ENCODE results near the gene TRDMT1. TPM values are rescaled to one million over a fixed set of nuclear protein-coding genes. Genes with fewer than 3 reads are reported as not detected.

Gene TRDMT1
- total RNA-seq, 1 donor from 2014 or later, result 14.3 TPM

DNA sequence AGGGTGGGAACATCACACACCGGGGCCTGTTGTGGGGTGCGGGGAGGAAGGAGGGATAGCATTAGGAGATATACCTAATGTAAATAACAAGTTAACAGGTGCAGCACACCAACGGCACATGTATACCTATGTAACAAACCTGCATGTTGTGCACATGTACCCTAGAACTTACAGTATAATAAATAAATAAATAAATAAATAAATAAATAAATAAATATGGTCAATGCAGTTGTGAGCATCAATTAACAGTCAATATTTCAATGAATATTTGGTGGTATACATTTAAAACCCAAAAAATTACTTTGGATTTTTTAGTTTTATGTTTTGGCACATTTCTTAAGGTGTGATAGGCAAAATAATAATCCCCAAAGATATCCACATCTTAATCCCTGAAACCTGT lies 15.6 kb downstream of the TRDMT1 start:
- no peaks in the 10 kb centered on the region for H3K9me3 Mint-ChIP-seq (ENCODE audit: low read depth)
- H3K27ac Mint-ChIP-seq, result no peak overlapping the region
- TF ChIP-seq, protein P1, sequence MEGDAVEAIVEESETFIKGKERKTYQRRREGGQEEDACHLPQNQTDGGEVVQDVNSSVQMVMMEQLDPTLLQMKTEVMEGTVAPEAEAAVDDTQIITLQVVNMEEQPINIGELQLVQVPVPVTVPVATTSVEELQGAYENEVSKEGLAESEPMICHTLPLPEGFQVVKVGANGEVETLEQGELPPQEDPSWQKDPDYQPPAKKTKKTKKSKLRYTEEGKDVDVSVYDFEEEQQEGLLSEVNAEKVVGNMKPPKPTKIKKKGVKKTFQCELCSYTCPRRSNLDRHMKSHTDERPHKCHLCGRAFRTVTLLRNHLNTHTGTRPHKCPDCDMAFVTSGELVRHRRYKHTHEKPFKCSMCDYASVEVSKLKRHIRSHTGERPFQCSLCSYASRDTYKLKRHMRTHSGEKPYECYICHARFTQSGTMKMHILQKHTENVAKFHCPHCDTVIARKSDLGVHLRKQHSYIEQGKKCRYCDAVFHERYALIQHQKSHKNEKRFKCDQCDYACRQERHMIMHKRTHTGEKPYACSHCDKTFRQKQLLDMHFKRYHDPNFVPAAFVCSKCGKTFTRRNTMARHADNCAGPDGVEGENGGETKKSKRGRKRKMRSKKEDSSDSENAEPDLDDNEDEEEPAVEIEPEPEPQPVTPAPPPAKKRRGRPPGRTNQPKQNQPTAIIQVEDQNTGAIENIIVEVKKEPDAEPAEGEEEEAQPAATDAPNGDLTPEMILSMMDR (IDR thresholded peaks at IDR 0.05; ENCODE audit: unreplicated experiment), result no peak
- no peaks in the 10 kb centered on the region for H3K27me3 Mint-ChIP-seq
- no peak for DNase-seq (ENCODE audit: low spot score, unreplicated experiment)
- no peaks in the 10 kb centered on the region for H3K36me3 Mint-ChIP-seq (ENCODE audit: insufficient read depth)
- no peak overlapping the region for H3K4me3 Mint-ChIP-seq (ENCODE audit: low read depth)
- H3K4me1 Mint-ChIP-seq (ENCODE audit: low read depth), result peaks cover 3% of the 10 kb centered on the region

DNA sequence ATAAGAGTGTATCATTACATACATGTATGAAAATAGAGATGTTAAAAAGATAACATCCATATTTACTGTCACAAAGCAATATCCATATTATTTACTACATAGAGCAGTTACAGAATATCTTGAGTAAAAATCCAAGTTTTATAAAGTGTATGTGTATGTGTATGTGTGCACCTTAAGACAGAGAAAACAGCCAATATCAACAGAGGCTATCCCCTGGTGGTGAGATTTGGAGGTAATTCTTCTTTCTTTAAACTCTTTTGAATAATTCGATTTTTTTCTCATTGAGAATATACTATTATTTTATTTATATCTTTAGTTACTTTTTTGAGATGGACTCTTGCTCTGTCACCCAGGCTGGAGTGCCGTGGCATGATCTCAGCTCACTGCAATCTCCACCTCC lies 18.4 kb downstream of the TRDMT1 start:
- H3K27me3 Mint-ChIP-seq, result no peaks in the 10 kb centered on the region
- no peak for DNase-seq (ENCODE audit: low spot score, unreplicated experiment)
- TF ChIP-seq, protein P1 (IDR thresholded peaks at IDR 0.05; ENCODE audit: unreplicated experiment), result peak; percentile 26
- H3K9me3 Mint-ChIP-seq (ENCODE audit: low read depth), result no peaks in the 10 kb centered on the region
- no peaks in the 10 kb centered on the region for H3K36me3 Mint-ChIP-seq (ENCODE audit: insufficient read depth)
- peaks cover 3% of the 10 kb centered on the region for H3K4me1 Mint-ChIP-seq (ENCODE audit: low read depth)
- no peak overlapping the region for H3K4me3 Mint-ChIP-seq (ENCODE audit: low read depth)
- no peak overlapping the region for H3K27ac Mint-ChIP-seq

DNA sequence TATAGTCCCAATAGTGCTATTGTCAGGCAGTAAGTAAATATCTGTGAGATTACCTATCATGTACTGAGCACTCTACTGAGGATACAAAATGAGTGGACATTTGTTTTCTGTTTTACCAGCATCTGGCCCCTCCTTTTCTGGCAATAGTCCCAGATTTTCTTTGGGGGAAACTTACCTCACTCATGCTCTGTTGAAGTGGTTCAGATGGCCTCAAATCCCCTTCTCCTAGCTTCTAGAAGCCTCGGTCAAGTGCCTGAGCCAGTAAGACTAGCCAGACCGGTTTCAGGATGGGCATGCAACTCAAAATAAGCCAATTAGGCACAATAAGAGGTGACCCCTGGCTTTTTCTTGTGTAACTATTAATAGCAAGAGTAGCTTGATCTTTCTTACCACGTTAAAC lies 19.7 kb downstream of the TRDMT1 start:
- Mint-ChIP-seq H3K4me3 (ENCODE audit: low read depth) (no peak overlapping the region), H3K9me3 (ENCODE audit: low read depth) (no peaks in the 10 kb centered on the region), H3K27me3 (no peaks in the 10 kb centered on the region), H3K4me1 (ENCODE audit: low read depth) (peaks cover 3% of the 10 kb centered on the region), H3K36me3 (ENCODE audit: insufficient read depth) (no peaks in the 10 kb centered on the region), H3K27ac (peak overlapping the region; percentile 2)
- TF ChIP-seq, protein P1 (IDR thresholded peaks at IDR 0.05; ENCODE audit: unreplicated experiment), result no peak
- no peak for DNase-seq (ENCODE audit: low spot score, unreplicated experiment)

DNA sequence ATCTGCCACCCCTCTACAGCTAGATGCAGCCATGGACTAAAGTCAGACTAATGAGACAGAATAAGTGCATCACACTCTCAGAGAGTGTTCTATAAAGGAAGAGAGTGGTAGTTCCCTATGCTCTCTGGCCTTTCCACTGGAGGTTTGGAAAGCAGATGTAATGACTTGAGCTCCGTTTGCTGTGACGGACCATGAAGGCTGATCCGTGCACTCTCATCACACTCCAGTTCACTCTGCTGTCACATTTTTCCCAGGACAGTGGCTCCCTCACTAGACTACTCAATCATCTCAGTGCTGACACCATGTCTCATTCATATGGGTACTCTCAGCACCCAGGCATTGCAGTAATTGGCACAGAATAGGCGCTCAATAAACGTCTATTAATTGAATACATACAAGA lies 20.4 kb downstream of the TRDMT1 start:
- Mint-ChIP-seq H3K27ac (no peak overlapping the region), H3K27me3 (no peaks in the 10 kb centered on the region), H3K36me3 (ENCODE audit: insufficient read depth) (no peaks in the 10 kb centered on the region), H3K9me3 (ENCODE audit: low read depth) (no peaks in the 10 kb centered on the region), H3K4me3 (ENCODE audit: low read depth) (no peak overlapping the region), H3K4me1 (ENCODE audit: low read depth) (peaks cover 3% of the 10 kb centered on the region)
- TF ChIP-seq, protein P1 (IDR thresholded peaks at IDR 0.05; ENCODE audit: unreplicated experiment), result no peak
- no peak for DNase-seq (ENCODE audit: low spot score, unreplicated experiment)

DNA sequence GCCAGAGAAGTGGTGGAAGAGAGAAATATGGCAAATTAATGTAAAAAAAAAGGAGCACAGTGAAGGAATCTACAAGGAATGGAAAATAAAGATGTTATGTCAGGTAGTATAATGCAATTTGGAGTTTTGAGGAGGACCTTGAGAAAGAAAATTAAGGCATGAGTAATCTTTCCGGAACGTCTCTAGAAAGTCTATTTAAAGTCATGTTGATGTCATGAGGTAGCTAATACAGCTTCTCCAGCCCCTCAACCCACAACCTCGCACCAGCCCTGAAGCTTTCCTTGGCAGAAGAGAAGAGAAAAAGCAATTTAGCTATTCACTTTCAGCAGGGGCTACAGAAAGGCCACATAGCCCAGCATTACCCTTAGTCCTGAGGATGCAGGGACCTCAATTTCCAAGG lies 22.5 kb downstream of the TRDMT1 start:
- Mint-ChIP-seq H3K27me3 (no peaks in the 10 kb centered on the region), H3K27ac (no peak overlapping the region), H3K4me1 (ENCODE audit: low read depth) (peaks cover 3% of the 10 kb centered on the region), H3K9me3 (ENCODE audit: low read depth) (no peaks in the 10 kb centered on the region), H3K36me3 (ENCODE audit: insufficient read depth) (no peaks in the 10 kb centered on the region), H3K4me3 (ENCODE audit: low read depth) (no peak overlapping the region)
- DNase-seq (ENCODE audit: low spot score, unreplicated experiment), result no peak
- TF ChIP-seq, protein P1 (IDR thresholded peaks at IDR 0.05; ENCODE audit: unreplicated experiment), result no peak

Data from progenitor cell of endocrine pancreas (in vitro differentiated cells).